Ovary (tissue), 9 donors: ENCODE results near the gene OR6C65. TPM values are rescaled to one million over a fixed set of nuclear protein-coding genes. Genes with fewer than 3 reads are reported as not detected.
"Not testable (repeated sequence)": the region's sequence is repeated elsewhere in the genome, so short reads cannot be mapped to it uniquely, and the experiment has no call there.

Source experiments
- DNase-seq, 5 donors: peaks; one replicate each; pipeline ENCODE4 v3.0.0-alpha.2; 2019 to 2020
- H3K27ac ChIP-seq, 2 donors: fragments of 200-600 bp; one replicate each; pipeline versions ENCODE4 v1.5.1 to v1.8.0; 2019 to 2022
- H3K27me3 ChIP-seq: fragments of 200-600 bp; one replicate; pipeline ENCODE4 v1.8.0; 2022
- H3K36me3 ChIP-seq: fragments of 200-600 bp; sonication (generic); one replicate; pipeline ENCODE4 v1.5.1; 2019
- H3K4me1 ChIP-seq: one replicate; pipeline ENCODE4 v1.8.1; 2013; ENCODE audit warnings: mild to moderate bottlenecking, moderate library complexity; ENCODE audit not compliant: insufficient read depth
- H3K4me3 ChIP-seq: fragments of 200-600 bp; sonication (generic); one replicate; pipeline ENCODE4 v1.5.1; 2017
- H3K9me3 ChIP-seq, 2 donors: fragments of 200-600 bp in 1 of 2; sonication (generic) in 1 of 2; one replicate each; pipeline versions ENCODE4 v1.5.1 to v1.8.1; 2013 to 2019; ENCODE audit warnings: mild to moderate bottlenecking in 1 of 2, moderate library complexity in 1 of 2
- CTCF ChIP-seq, 3 donors: fragments of 450-650 bp in 2 of 3; fragments of 200-600 bp in 1 of 3; IDR thresholded peaks; one replicate each; pipeline versions ENCODE4 v1.5.1 to v1.8.0; 2016 to 2022; ENCODE audit warnings: antibody characterized with exemption in 3 of 3, mild to moderate bottlenecking in 1 of 3
- EP300 ChIP-seq: sonication (generic); formaldehyde crosslinking; IDR thresholded peaks from one replicate; pipeline ENCODE4 v1.6.1; 2017; ENCODE audit warnings: antibody characterized with exemption
- POLR2A ChIP-seq: fragments of 450-650 bp; IDR thresholded peaks from one replicate; pipeline ENCODE4 v1.6.1; 2017; ENCODE audit warnings: antibody characterized with exemption, mild to moderate bottlenecking, moderate library complexity
- whole genome bisulfite sequencing, 3 donors: extraction: QIAGEN DNeasy Blood & Tissue Kit in 1 of 3; methylation state at CpG; one replicate each; pipeline versions ENCODE4 v1.1.5 to v1.1.7; 2013 to 2017; 5-methylcytosine and 5-hydroxymethylcytosine counted together
- intact Hi-C, 4 donors: fragments of 100-400 bp; cut with DNase I; formaldehyde crosslinking; loops; one replicate each; pipeline versions ENCODE4 v1.11.0 to v1.15.1; 2022 to 2023
- polyA plus RNA-seq, 2 donors: library from polyadenylated mRNA; stranded (reverse); fragments of 200-250 nt in 1 of 2; fragments of 350-450 nt in 1 of 2; fragmentation: Illumina TruSeq in 1 of 2; extraction: RNeasy Lipid Tissue Mini Kit (QIAGEN cat#74804) in 1 of 2; gene quantifications; one replicate each; pipeline ENCODE4 v1.2.3, GENCODE V29; 2013 to 2014
- total RNA-seq, 7 donors: library from RNA; depleted of rRNA in 2 of 7; stranded (reverse); fragments of >200 nt in 2 of 7; fragmentation: NEBNext Ultra II Directional in 3 of 7; extraction: Animal tissue kit (Norgen Biotek cat#: 25700) in 3 of 7; gene quantifications; one replicate each; pipeline versions ENCODE4 v1.1.0 to v1.2.4, GENCODE V29; 2016 to 2023
- donor health status: DM: no; HTN: no; CAD: no; lungs with moderate emphysema.
- donor health status: DM: no; HTN: no; CAD: no.
- donor health status: Bipolar disorder and iron deficiency.
- donor health status: DM: yes; HTN: yes; CAD: no.
- donor health status: DM: no; HTN: no; CAD: no.
- donor health status: DM: yes; HTN: yes; CAD: no.

Gene OR6C65
- total and polyA plus RNA-seq, 9 donors: not detected

- no peaks in the 10 kb centered on the region for H3K36me3 ChIP-seq
- no peaks in the 10 kb centered on the region for H3K4me1 ChIP-seq
- H3K27me3 ChIP-seq: no peaks in the 10 kb centered on the region
- no peak overlapping the region for H3K27ac ChIP-seq
- no peaks in the 10 kb centered on the region for H3K9me3 ChIP-seq
- WGBS, 3 donors: 1 to 4% (median 3%) methylated on average over 1 of the region's 1 CpG
- H3K4me3 ChIP-seq: no peak overlapping the region
- no peak for TF ChIP-seq CTCF (IDR thresholded peaks at IDR 0.05)
- no peak for TF ChIP-seq POLR2A
- TF ChIP-seq EP300: no peak
- intact Hi-C loops: no loop called here
- no peak for DNase-seq
Observed at GRCh38 chr12:55428331-55429243, 28.3 kb downstream of the OR6C65 start.

GRCh38 chr12:55441233-55441632 is 40.9 kb downstream of the OR6C65 start:
- DNase-seq, H3K27me3 ChIP-seq, H3K4me1 ChIP-seq, H3K9me3 ChIP-seq, H3K36me3 ChIP-seq, intact Hi-C loops, H3K4me3 ChIP-seq, H3K27ac ChIP-seq: not testable (repeated sequence)
- 73 to 80% (median 75%) methylated on average over 5 of the region's 5 CpGs for WGBS, 3 donors

- TF ChIP-seq POLR2A (no peak), EP300 (no peak), CTCF (IDR thresholded peaks at IDR 0.05) (no peak)
- Histone ChIP-seq H3K27me3 (no peaks in the 10 kb centered on the region), H3K9me3 (no peaks in the 10 kb centered on the region), H3K4me1 (no peaks in the 10 kb centered on the region), H3K27ac (no peak within 1 kb of the TSS), H3K36me3 (no peaks in the 10 kb centered on the region), H3K4me3 (no peak within 1 kb of the TSS)
- DNase-seq: no peak
- WGBS, 3 donors: 45 to 61% (median 48%) methylated on average over 2 of the region's 2 CpGs
- intact Hi-C loops: no loop called here
Observed at GRCh38 chr12:55443776-55444175, 43.4 kb downstream of the OR6C65 start, which contains the start of gene OR6C2. TSS of gene OR6C2 (plus strand) at chr12:55444076. CDS start at chr12:55452214, 8,138 bp downstream.

GRCh38 chr12:55445357-55445756 is 45.0 kb downstream of the OR6C65 start:
- H3K27ac ChIP-seq: no peak overlapping the region
- DNase-seq: no peak
- intact Hi-C loops: no loop called here
- no peaks in the 10 kb centered on the region for H3K4me1 ChIP-seq
- WGBS, 3 donors: 93 to 100% (median 97%) methylated on average over 1 of the region's 1 CpG
- no peaks in the 10 kb centered on the region for H3K36me3 ChIP-seq
- H3K4me3 ChIP-seq: no peak overlapping the region
- TF ChIP-seq CTCF (IDR thresholded peaks at IDR 0.05) (no peak), EP300 (no peak), POLR2A (no peak)
- no peaks in the 10 kb centered on the region for H3K9me3 ChIP-seq
- H3K27me3 ChIP-seq: no peaks in the 10 kb centered on the region

- intact Hi-C loops: no loop called here
- TF ChIP-seq POLR2A (no peak), CTCF (IDR thresholded peaks at IDR 0.05) (no peak), EP300 (no peak)
- no peaks in the 10 kb centered on the region for H3K9me3 ChIP-seq
- H3K4me3 ChIP-seq: no peak overlapping the region
- no peak for DNase-seq
- H3K36me3 ChIP-seq: no peaks in the 10 kb centered on the region
- H3K4me1 ChIP-seq: no peaks in the 10 kb centered on the region
- H3K27me3 ChIP-seq: no peaks in the 10 kb centered on the region
- 72 to 83% (median 77%) methylated on average over 5 of the region's 5 CpGs for WGBS, 3 donors
- H3K27ac ChIP-seq: no peak overlapping the region
Observed at GRCh38 chr12:55446326-55446725, 46.0 kb downstream of the OR6C65 start.
